Measurements from ENCODE around the gene KCNJ12.
"Not testable (repeated sequence)": the region's sequence is repeated elsewhere in the genome, so short reads cannot be mapped to it uniquely, and the experiment has no call there.

Gene KCNJ12

DNA sequence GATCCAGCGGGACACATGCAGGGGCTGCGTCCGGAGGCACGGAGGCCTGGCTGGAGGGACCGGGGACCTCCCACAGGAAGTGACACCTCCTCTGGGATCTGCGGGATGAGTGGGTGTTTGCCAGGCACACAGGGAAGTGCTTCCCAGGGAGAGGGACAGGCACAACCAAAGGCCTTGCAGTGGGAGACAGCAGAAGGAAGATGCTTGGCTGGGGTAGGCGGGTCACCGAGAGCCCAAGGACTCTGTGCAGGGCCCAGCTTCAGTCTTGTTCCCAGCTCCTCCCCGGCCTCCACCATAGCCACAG is 47.0 kb downstream of the KCNJ12 start:
- DNase-seq, result not testable (repeated sequence)

DNA sequence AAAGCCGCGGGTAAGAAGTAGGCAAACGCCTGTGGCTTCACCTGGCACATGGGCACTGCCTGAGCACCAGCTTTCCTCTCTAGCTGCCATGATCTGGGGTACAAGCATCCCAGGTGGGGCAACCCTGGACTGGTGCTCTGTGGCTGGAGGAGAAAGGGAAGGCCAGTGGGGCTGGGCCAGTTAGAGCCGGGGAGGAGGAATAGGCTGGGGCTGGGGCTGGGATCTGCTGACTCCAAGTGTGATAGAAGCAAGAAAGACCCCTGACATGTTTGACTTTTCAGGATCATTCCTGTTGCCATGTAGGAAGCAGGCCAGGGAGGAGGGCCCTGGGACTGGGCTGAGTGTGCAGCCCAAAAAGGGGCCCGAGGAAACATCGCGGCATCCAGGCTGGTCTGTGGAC is 48.5 kb downstream of the KCNJ12 start:
- not testable (repeated sequence) for DNase-seq

DNA sequence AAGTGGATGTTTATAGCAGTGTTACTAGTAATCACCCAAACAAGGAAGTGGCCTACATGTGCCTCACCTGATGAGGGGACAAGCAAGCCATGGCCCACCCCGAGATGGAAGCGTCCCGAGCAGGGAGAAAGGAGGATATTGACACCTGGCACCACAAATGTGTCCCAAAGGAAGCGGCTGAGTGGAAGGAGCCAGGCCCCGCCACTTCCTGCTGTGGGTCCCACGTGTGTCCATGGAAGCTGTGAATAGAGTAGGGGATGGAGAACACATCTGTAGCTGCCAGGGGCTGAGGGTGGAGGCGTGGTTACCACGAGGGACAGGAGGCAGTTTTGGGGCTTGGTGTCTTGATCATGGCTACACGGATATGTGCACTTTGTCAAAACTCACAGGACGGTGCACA is 49.2 kb downstream of the KCNJ12 start:
- no peak for DNase-seq

DNA sequence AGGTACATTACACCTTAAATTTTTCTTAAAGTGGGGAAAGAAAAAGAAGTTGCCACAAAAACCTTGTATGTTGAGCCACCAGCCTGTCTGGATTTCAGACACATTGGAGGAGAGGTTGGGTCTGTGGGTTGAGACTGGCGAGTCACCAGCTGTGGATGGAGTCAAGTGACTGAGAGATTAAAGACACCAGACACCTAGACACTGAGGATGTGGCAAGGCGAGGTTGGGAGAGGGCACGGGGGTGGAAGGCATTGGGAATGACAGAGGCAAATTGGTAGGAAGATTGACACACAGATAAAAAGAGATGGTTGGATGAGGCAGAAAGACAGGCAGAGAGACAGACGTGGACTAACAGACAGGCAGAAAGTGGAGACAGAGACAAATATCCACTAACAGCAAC is 49.6 kb downstream of the KCNJ12 start:
- no peak for DNase-seq

DNA sequence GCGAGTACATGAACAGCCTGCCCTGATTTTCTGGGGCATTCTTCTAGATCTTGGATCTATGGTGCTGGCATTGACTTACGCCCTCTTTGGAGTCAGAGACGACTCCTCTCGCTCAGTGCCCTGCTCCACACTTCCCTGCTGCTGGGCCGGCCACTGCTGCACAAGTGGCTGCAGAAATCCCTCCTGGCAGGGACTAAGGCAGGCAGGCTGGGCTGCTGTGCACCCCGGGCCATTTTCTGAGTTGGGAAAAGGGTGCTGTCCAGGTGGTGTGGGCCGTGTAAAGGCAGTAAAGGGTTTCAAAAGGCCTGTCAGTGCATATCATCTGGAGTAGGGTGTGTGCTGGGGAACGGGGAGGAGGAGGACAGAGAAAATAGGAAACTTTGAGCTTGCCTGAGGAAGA is 50.1 kb downstream of the KCNJ12 start:
- DNase-seq, result not testable (repeated sequence)

DNA sequence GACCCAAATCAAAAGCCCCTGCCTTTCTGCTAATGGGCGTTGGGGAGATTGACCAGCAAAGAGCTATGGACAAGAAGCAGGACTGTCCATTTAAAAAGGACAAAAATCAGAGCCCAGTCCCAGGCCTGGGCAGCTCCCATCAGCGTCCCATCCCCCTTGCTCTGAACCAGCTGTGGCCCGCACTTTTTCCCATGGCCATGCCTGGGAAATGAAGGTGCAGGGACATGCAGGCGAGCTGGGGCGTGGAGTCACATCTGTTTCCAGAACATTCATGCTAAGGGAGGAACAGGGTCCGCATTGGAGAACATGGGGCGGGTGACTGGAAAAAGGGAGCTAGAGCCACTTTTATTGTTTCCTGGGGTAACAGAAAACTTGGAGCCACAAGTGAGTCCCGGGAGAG is 50.7 kb downstream of the KCNJ12 start:
- not testable (repeated sequence) for DNase-seq

DNA sequence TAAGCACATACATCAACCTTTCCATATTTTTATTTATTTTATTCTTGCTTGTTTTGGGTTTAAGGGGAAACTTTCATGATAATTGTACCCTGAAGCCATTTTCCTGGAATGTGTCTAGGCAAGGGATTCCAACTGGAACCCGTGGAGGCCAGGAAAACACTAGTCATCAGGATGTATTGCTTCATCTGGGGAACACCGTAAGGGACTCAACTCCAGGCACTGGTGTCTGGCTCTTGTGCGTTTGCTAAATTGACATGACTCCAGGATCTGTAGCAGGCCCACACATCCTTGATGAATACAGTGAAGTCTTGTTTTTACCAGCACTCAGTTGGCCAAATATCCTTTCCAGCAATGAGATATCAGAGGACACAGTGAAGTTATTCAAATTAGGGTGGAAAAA is 51.6 kb downstream of the KCNJ12 start:
- DNase-seq, result not testable (repeated sequence)

DNA sequence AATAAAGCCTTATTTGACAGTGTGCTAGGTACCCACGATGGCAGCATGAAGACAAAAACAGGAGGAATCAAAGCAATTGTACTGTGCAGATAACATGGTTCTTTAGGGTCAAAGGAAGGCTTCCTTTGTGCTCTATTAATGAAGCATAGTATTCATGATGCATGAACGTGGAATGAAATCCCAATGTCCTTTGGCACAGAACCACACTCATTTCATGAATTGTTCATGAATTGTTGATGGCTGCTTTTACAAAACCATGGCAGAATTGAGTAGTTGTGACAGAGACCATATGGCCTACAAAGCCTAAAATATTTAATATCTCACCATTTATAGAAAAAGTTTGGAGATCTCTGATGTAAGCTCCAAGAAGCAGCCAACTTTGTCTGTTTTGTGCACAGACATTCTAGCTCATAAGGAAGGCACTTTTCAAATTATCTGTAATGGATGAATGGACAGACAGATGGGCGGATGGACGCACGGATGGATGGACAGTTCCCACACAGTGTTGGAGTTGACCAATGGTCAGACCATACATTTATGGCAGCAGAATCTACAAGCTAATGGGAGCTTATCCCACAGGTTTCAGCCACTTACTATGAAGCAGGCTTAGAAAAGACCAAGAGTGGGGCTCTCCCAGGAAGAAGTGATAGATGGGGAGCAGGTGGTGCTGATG is 52.7 kb downstream of the KCNJ12 start:
- not testable (repeated sequence) for DNase-seq

DNA sequence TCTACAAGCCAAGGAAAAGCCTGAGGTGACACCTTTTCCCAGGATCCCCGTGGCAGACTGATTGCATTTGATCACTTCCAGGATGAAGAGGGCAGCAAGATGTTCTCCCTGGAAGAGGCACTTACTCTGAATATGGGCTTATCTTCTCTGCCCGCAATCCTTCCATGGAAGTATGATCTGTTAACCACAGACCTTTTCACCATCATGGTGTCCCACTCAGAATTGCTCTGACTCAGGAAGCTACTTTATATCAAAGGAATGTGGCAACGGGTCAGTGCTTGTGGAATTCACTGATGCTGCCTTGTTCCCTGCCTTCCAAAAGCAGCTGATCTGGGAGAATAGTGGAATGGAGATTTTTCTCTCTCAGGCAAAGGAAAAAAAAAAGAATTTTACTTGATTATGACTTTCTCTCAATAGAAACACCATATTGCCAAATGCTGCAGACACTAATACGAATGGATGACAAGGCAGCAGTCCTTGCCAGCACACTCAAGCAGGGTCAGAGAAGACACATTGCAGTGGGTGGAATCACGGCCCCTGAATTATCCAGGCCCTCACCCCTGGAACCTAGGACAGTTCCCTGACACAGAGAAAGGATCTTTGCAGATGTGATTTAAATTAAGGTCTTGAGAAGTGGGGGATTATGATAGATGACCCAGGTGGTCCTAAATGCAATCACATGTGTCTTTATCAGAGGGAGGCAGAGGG is 53.9 kb downstream of the KCNJ12 start:
- not testable (repeated sequence) for DNase-seq

DNA sequence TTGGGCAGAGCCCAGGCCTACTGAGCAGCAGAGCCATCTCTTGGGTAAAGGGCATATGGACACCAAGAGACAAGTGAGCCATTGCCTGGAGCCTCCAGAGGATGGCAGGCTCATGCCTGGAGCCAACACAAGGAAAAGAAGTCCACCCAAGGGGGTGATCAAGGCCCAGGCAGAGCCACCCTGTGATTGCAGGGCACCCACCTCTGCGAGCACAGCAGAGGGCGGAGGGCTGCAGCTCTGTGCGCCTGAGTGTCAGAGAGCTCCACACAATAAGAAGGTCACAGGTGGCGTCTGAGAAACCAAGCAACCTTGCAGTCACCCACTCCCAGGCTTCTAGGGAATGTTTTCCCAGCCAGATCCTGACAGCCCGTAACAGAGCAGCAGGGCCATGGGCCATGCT is 57.8 kb downstream of the KCNJ12 start:
- not testable (repeated sequence) for DNase-seq

DNA sequence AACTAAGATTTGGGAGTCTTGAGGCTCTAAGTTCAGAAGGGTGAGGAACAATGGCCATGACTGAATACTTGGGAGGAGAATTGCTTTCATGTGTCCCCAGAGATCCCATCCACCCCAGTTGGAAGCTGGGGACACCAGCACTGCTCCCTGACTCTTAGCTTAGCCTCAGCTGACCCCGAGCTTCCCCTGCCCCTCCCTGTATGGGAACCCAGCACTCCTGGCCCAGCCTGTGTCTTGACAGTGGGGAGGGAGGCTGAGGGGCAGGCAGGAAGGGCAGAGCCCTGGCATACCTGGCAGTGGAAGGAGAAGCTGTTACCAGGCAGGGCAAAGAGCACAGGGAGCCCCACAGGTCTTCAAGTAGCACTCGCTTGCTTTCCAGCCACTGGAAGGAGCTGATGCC is 58.8 kb downstream of the KCNJ12 start:
- DNase-seq, result not testable (repeated sequence)

DNA sequence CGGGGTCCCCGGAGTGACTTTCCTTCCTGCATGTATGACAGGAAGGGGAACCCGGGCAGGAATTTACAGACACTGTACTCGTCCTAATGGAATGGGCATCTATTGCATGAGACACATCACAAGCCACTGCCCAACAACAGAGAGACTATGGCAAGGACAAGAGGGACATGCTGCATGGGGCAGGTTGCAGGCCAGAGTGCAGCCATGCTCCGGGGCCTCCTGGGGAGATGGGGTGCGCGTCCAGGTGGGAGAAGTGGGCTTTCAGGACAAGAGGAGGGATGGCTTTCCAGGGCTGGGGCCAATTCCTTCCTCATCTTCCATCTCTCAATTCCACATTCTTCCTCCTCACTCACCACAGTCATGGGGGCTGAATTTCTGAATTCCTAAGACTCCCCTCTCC is 60.3 kb downstream of the KCNJ12 start:
- not testable (repeated sequence) for DNase-seq

DNA sequence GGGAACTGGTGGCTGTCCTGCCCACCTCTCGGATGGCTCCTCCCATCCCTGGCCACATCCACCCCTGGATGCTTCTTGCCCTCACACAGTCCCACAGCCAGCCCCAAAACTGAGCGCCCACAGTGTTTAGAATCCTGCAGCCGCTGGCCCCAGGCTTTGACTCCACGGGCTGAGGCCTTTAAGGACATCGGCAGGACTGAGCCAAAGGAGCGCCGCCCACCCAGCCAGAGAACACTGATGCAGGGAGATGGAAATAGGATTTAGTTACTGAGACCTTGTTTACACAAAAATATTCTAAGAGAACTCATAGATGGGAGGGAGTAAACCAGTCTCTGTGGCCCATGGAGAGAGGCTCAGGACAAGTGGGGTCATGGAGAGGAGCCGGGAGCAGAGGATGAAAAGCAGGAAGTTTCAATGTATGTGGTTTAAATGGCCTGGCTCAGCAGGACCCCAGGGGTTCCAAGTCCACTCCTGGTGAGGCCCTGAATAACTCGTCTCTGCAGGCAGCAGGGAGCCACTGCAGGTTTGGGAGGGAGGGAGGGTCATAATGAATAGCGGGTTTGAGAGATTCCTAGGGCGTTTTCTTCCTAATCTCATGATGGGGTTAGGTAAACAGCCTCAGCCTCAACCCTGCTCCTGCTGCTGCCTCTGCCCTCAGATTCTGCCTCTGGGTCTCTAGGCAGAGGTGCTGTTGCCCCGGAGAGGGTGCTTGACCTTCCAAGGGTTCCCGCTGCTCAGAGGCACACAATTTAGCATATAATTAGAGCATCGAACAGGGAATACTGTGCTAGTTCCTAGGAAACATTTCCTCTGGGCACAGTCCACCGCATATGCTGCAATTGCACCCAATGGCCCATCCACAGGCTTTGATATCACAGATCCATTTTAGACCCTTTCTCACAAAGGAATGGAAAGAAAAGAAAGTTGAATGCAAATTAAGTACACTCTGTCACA is 61.0 kb downstream of the KCNJ12 start:
- not testable (repeated sequence) for DNase-seq

DNA sequence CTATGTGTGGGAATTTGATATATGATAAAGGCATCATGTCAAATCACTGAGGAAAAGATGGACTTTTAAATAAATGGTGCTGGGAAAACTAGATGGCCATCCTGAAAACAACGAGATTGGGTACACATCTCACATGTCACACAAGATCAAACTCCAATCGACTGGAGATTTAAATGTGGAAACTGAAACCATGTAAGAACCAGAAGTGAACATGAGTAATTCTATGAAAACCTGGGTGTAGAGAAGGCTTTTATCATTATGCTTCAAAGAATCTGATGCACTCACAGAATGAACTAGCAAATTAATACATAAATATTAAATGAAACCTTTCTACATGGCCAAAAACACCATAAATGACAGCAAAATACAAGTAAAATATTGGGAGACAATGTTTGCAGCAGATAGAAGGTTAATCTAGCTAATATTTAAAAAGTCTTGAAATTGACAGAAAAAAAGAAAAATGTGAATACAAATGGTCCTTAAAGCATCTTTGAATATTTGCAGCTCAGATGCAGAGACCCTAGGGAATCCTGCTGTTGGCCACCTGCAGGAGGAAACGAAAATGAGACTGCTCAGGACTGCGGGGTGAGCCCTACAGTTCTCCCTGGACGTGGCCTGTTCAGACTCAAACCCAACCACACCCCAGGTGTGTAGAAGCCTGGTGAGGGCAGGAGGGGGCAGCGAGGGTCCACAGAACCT is 62.3 kb downstream of the KCNJ12 start:
- DNase-seq, result not testable (repeated sequence)

DNA sequence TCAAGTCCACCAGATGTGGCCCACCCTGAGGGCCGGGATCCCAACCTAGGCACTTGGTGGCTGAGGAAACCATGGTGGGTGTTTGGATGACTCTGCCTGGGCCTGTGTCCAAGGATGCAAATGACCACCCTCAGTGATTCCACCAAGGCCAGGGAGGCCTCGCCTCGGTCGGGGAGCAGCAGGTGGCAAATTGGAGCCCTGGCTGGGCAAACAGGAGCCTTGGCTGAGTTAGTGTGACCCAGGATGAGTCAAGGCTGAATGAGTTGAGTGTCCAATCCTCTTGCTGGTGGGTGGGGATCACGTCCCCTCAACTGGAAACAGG is 62.8 kb downstream of the KCNJ12 start:
- DNase-seq, result not testable (repeated sequence)

DNA sequence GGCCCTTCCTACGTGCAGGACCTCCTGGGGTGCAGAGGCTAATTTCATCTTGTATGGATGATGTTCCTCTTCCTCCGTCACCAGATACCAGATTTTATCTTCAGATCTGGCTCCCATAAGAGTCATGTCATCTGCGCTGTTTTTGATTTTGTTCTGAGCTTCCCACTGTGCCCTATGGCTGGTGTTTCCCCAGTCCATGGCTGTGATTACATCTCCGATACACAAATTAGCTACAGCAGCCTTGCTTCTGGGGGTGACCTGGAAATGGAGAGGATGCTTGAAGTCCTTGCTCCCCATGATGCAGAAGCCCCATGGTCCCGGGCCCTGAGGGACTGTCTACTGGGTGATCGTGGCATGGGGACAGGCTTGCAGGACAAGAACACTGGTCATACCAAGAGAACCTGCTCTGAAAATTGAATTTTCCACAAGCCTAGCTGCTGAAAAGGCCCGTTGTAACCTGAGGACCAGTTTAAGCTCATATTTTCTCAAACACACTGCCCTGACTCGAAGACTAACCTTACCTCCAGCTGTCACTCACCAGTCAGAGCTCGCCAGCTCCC is 69.0 kb downstream of the KCNJ12 start:
- DNase-seq, result no peak

DNA sequence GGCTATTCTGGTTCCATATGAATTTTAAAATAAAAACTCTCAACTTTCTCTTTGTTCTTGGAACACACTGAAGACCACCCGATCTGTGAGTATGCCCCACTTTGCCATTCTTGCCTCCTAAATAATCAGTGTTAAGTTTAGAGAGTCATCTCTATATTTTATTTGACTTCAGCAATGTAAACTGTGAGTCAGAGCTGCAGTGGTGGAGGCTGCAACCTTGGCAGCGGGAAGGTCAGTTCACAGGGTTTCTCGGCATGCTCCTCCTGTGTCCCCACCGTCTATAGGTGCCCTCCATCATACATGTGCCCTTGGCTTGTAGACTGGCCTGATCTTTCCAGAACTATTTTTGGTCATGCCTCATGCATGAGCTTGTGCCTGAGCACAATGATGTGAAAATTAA is 71.4 kb downstream of the KCNJ12 start:
- not testable (repeated sequence) for DNase-seq

DNA sequence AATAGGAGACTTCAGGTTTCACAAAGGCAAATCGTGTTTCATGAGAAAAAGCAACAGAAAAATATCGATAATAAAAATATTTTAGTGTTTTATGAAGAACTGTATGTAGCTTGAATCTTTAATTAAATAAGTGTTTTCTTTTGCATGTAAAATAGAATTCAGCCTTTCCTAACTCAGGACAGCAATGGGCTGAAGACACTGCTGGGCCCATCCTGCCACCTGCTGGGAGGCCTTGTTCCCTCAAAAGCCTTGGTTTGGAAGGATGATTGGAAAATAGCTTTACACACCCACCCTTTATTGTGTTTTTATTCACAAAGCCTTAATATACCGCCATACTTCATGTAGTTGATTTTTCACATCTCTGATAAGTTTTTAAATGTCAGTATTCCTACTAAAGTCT is 73.7 kb downstream of the KCNJ12 start:
- DNase-seq, result not testable (repeated sequence)

DNA sequence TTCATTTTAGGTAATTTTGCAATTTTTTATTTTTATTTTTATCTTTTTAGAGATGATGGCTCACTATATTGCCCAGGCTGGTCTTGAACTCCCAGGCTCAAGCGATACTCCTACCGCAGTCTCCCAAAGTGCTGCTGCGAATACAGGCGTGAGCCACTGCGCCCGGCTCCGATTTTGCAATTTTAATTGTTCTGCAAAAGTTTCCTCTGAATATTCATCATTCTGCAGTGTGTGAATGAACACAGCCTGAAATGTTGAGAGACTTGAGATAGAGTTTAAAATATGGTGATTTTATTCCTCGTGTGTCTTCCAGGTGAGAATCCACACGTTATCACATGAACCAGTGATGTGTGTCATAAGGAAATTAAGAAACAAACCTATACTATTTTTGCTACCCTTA is 75.8 kb downstream of the KCNJ12 start:
- DNase-seq, result no peak

DNA sequence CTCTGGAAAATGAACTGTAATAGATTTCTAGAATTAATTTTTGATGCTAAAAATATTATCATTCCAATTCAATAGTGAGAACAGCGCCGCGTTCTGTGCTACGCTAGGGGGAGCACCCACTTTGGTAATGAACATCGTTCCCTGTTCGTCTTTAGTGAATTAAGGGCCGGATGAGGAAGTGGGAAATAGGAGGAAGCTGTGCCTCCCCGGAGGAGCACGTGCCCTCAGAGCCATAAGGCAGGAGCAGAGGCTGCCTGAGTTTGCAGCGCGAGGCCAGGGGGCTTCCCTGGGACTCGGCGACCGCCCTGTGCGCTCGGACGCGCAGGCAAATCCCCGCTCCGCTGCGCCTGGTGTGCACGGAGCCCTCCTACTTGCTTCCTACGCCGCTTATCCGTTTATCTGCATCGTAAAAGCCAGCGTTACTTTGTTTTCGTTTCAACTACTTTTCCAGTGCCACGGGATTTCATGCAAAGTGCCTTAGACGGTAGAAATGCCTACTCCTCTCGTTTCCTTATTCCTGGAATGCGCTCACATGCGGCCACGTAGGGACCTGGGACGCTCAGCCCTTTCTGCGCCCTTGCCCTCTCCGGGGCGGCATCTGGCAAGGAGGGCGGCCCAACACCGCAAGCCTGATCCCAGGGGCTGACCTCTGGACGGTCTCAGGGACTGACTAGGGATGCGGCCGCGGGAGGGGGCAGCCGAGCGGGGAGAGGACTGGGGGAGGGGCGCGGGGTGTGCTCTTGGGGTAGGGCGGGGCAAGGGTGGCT is 76.4 kb downstream of the KCNJ12 start:
- DNase-seq, result peak; percentile 84

DNA sequence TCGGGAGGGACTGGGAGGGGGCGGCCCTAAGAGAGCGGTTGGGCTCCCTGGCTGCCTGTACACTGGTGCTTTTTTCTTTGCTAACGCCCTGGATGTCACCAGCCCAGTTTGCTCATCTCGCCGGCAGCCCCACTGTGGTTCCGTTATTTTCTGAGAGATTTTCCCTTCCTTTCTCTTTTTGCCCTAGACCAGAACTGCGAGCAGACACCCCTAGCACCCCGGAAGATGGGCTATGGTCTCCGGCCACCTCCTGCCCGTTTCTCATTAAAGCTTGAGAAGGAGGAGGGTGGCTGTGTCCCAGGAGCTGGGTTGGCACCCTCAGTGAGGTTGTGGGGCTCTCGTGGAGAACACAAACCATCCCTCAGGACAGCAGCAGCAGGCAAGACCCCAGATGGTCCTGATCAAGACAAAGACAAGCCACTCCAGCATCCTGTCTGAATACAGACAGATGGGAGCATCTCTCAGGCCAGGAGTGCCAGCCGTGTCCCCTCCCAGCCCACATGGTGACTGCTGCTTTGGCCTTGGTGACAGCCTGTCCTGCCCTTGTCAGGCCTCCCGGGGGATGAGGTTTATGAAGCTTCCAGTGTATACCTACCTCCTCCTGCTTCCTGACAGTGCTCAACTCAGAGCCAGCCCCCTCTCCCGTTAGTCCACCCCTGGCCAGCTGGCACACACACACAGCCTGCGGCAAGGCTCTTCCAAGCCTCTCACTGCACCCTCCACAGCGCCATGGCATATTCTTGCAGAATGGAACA is 77.2 kb downstream of the KCNJ12 start:
- DNase-seq, result peak; percentile 45
